Upper lobe of left lung (tissue), 6 donors: Measurements from ENCODE around the gene KCNAB2. TPM values are rescaled to one million over a fixed set of nuclear protein-coding genes. Genes with fewer than 3 reads are reported as not detected.

Experiments
- ATAC-seq, 2 donors: fragments of 200-7000 bp; cut with Tn5 transposase; one replicate each; pipeline ENCODE4 v1.9.1; 2022; ENCODE audit warnings: mild to moderate bottlenecking in 2 of 2, moderate library complexity in 2 of 2; ENCODE audit not compliant: low FRiP score in 2 of 2
- DNase-seq, 2 donors: peaks; one replicate each; pipeline ENCODE4 v3.0.0-alpha.2; 2019 to 2020
- H3K27ac ChIP-seq, 4 donors: fragments of 200-600 bp; sonication (generic); one replicate each; pipeline ENCODE4 v1.5.1; 2016 to 2019
- H3K27me3 ChIP-seq, 4 donors: fragments of 200-600 bp; sonication (generic); one replicate each; pipeline ENCODE4 v1.5.1; 2017 to 2019
- H3K36me3 ChIP-seq, 4 donors: fragments of 200-600 bp; sonication (generic); one replicate each; pipeline ENCODE4 v1.5.1; 2016 to 2019
- H3K4me1 ChIP-seq, 4 donors: fragments of 200-600 bp; sonication (generic); one replicate each; pipeline ENCODE4 v1.5.1; 2018 to 2019
- H3K4me3 ChIP-seq, 4 donors: fragments of 200-600 bp; sonication (generic); one replicate each; pipeline ENCODE4 v1.5.1; 2017 to 2019; ENCODE audit warnings: mild to moderate bottlenecking in 2 of 4, moderate library complexity in 1 of 4
- H3K9me3 ChIP-seq, 4 donors: fragments of 200-600 bp; sonication (generic); one replicate each; pipeline ENCODE4 v1.5.1; 2018 to 2019
- EP300 ChIP-seq, 4 donors: sonication (generic); formaldehyde crosslinking; IDR thresholded peaks; one replicate each; pipeline ENCODE4 v1.5.1; 2017; ENCODE audit warnings: antibody characterized with exemption in 4 of 4, control low read depth in 2 of 4
- POLR2A ChIP-seq, 4 donors: fragments of 450-650 bp; IDR thresholded peaks; one replicate each; pipeline ENCODE4 v1.5.1; 2016 to 2017; ENCODE audit warnings: antibody characterized with exemption in 4 of 4, mild to moderate bottlenecking in 2 of 4
- POLR2AphosphoS5 ChIP-seq, 2 donors: sonication (generic); formaldehyde crosslinking; IDR thresholded peaks; one replicate each; pipeline ENCODE4 v1.5.1; 2017; ENCODE audit warnings: antibody characterized with exemption in 2 of 2
- WGBS, 2 donors: methylation state at CpG; one replicate each; pipeline ENCODE4 v1.1.5; 2017 to 2018; 5-methylcytosine and 5-hydroxymethylcytosine counted together
- total RNA-seq, 6 donors: library from RNA; depleted of rRNA in 4 of 6; stranded (reverse); fragments of >200 nt in 4 of 6; gene quantifications; one replicate each; pipeline versions ENCODE4 v1.1.0 to v1.2.1, GENCODE V29; 2016 to 2021
- TF ChIP-seq, protein P1 (sequence below), 6 experiments: fragments of 450-650 bp in 4 of 6; fragments of 200-600 bp in 2 of 6; sonication (generic) in 2 of 6; IDR thresholded peaks; one replicate each; pipeline ENCODE4 v1.5.1; 2016 to 2019; ENCODE audit warnings: antibody characterized with exemption in 6 of 6
- donor health status: DM: no; HTN: no; CAD: no; lungs with moderate emphysema.
- donor health status: DM: no; HTN: yes; CAD: no; lungs with severe emphysema.

Gene KCNAB2
- total RNA-seq, 6 donors from 2014 or later = 36.9 to 129 (median 97.8) TPM

DNA sequence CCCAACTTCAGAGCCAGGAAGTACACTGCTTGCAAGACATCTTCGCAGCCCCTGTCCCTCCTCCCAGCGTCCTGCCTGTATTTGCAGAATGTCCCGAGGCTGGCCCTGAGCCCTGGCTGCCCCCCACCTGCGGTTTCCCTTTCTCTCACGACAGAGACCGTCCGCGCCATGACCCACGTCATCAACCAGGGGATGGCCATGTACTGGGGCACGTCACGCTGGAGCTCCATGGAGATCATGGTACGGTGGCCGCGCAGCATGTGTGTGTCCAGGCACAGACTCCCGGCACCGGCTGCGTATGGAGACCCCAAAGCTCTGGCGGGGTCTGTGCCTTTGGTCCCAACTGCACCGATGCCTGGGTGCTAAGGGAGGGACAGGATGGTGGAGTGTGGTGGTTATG, 48.6 kb downstream of the KCNAB2 start:
- peak in 1 of 2 donors; percentile 57 for DNase-seq
- peaks cover 0 to 12% (median 7%) of the 10 kb centered on the region in 4 donors for H3K36me3 ChIP-seq

DNA sequence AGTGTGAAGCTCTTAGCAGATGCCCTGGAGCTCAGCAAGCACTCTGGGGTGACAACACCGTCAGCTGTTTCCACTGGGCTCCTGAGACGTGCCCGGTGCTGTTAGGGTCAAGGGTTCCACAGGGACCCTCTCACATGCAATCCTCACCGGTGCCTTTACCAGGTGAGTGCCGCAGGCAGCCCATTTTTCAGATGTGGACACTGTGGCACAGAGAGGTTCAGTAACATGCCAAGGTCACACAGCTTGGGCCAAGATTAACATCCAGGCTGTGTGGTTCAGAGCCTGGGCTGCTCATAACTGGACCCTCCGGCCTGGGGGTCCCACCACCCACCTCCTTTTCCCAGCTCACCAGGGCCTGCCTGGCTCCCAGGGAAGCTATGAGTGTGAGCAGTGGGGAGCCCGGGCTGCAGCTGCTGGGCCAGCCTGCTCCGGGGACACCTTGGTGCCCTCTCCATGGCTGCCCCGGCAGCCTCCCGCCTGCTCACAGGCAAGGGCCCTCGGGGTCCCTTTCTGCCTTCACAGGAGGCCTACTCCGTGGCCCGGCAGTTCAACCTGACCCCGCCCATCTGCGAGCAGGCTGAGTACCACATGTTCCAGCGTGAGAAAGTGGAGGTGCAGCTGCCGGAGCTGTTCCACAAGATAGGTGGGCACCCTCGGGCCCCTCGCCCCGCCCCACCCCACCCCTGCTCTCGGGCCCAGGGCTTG, 49.3 kb downstream of the KCNAB2 start:
- H3K4me3 ChIP-seq = no peak overlapping the region
- no peaks in the 10 kb centered on the region for H3K4me1 ChIP-seq
- no peak for ATAC-seq
- H3K9me3 ChIP-seq = no peaks in the 10 kb centered on the region
- H3K27me3 ChIP-seq = no peaks in the 10 kb centered on the region
- 88% methylated on average over 19 of the region's 21 CpGs; no CpG with 5 or more reads in 1 of the 2 donors for WGBS, 2 donors
- peak in 1 of 2 donors; percentile 61 for DNase-seq
- no peak overlapping the region for H3K27ac ChIP-seq
- H3K36me3 ChIP-seq = peaks cover 0 to 12% (median 7%) of the 10 kb centered on the region in 4 donors
- TF ChIP-seq, protein P1, sequence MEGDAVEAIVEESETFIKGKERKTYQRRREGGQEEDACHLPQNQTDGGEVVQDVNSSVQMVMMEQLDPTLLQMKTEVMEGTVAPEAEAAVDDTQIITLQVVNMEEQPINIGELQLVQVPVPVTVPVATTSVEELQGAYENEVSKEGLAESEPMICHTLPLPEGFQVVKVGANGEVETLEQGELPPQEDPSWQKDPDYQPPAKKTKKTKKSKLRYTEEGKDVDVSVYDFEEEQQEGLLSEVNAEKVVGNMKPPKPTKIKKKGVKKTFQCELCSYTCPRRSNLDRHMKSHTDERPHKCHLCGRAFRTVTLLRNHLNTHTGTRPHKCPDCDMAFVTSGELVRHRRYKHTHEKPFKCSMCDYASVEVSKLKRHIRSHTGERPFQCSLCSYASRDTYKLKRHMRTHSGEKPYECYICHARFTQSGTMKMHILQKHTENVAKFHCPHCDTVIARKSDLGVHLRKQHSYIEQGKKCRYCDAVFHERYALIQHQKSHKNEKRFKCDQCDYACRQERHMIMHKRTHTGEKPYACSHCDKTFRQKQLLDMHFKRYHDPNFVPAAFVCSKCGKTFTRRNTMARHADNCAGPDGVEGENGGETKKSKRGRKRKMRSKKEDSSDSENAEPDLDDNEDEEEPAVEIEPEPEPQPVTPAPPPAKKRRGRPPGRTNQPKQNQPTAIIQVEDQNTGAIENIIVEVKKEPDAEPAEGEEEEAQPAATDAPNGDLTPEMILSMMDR (IDR thresholded peaks at IDR 0.05) = no peak
- TF ChIP-seq EP300 (IDR thresholded peaks at IDR 0.05) = no peak
- no peak for TF ChIP-seq POLR2A (IDR thresholded peaks at IDR 0.05)
- no peak for TF ChIP-seq POLR2AphosphoS5 (IDR thresholded peaks at IDR 0.05)

More for the DNA sequence above, 48.6 kb downstream of the KCNAB2 start:
- Histone ChIP-seq H3K9me3 (no peaks in the 10 kb centered on the region), H3K27ac (no peak overlapping the region), H3K4me1 (no peaks in the 10 kb centered on the region), H3K4me3 (no peak overlapping the region), H3K27me3 (no peaks in the 10 kb centered on the region)
- no peak for ATAC-seq
- TF ChIP-seq EP300 (IDR thresholded peaks at IDR 0.05) (no peak), POLR2A (IDR thresholded peaks at IDR 0.05) (no peak), POLR2AphosphoS5 (IDR thresholded peaks at IDR 0.05) (no peak)
- TF ChIP-seq, protein P1 (IDR thresholded peaks at IDR 0.05) = no peak
- WGBS, 2 donors = 81 to 93% methylated on average over 10 to 19 of the region's 19 CpGs

- Histone ChIP-seq H3K27ac (no peak overlapping the region), H3K27me3 (no peaks in the 10 kb centered on the region), H3K9me3 (no peaks in the 10 kb centered on the region), H3K36me3 (peaks cover 0 to 9% (median 4%) of the 10 kb centered on the region in 4 donors), H3K4me3 (no peak overlapping the region), H3K4me1 (no peaks in the 10 kb centered on the region)
- TF ChIP-seq, protein P1 (IDR thresholded peaks at IDR 0.05) = no peak
- TF ChIP-seq EP300 (IDR thresholded peaks at IDR 0.05) (no peak), POLR2AphosphoS5 (IDR thresholded peaks at IDR 0.05) (no peak)
- WGBS, 2 donors = 94 to 100% methylated on average over 1 to 12 of the region's 13 CpGs
- ATAC-seq (no peak), DNase-seq (peak in 1 of 2 donors; percentile 73)
These were observed 50.0 kb downstream of the KCNAB2 start for GRCh38 chr1:6095511-6096242.

DNA sequence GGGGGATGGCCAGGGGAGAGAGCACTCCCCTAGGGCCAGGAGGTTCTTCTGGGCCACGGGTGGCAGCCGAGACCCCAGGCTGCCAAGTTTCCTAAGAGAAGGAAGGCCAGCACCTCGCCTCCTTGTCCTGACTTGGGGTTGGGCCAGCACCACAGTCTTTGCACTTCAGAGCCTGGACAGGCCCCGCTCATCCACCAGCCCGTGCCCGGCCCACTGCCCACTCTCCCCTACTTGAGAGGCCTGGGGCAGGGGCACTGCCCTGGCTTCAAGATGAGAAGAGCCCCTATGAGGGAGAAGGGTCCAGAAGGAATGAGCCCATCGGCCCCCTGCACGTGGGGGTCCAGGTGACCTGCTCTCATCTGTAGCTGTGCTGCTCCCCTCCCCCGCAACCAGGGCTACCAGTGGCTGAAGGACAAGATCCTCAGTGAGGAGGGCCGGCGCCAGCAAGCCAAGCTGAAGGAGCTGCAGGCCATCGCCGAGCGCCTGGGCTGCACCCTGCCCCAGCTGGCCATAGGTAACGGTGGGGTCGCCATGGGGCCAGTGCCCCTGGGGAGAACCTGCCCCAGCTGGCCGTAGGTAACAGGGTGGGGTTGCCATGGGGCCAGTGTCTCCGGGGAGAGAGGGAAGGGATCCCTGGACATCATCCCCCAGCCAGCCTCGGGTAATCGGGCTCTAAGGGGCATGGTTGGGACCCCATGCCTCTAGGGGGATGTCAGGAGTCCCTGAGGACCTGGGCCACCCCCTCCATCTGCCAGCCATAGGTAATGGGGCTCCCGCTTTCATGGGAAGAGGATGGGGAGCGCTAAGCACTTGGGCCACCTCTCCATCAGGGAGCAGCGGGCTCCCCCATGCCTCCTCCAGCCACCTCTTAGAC, 50.8 kb downstream of the KCNAB2 start:
- 81 to 90% methylated on average over 6 to 20 of the region's 23 CpGs for WGBS, 2 donors
- no peak for TF ChIP-seq EP300 (IDR thresholded peaks at IDR 0.05)
- TF ChIP-seq POLR2A (IDR thresholded peaks at IDR 0.05) = no peak
- no peak for TF ChIP-seq POLR2AphosphoS5 (IDR thresholded peaks at IDR 0.05)
- TF ChIP-seq, protein P1 (IDR thresholded peaks at IDR 0.05) = no peak
- Histone ChIP-seq H3K36me3 (peaks cover 0 to 9% (median 4%) of the 10 kb centered on the region in 4 donors), H3K9me3 (no peaks in the 10 kb centered on the region), H3K4me3 (no peak overlapping the region), H3K27me3 (no peaks in the 10 kb centered on the region), H3K27ac (no peak overlapping the region), H3K4me1 (no peaks in the 10 kb centered on the region)
- ATAC-seq (no peak), DNase-seq (peak in 1 of 2 donors; percentile 67)
